Upper lobe of left lung (tissue), 6 donors: ENCODE data around the gene UBE2J2. TPM values are rescaled to one million over a fixed set of nuclear protein-coding genes. Genes with fewer than 3 reads are reported as not detected.

Source experiments
- ATAC-seq, 2 donors: fragments of 200-7000 bp; cut with Tn5 transposase; one replicate each; pipeline ENCODE4 v1.9.1; 2022; ENCODE audit warnings: mild to moderate bottlenecking in 2 of 2, moderate library complexity in 2 of 2; ENCODE audit not compliant: low FRiP score in 2 of 2
- DNase-seq, 2 donors: peaks; one replicate each; pipeline ENCODE4 v3.0.0-alpha.2; 2019 to 2020
- H3K27ac ChIP-seq, 4 donors: fragments of 200-600 bp; sonication (generic); one replicate each; pipeline ENCODE4 v1.5.1; 2016 to 2019
- H3K27me3 ChIP-seq, 4 donors: fragments of 200-600 bp; sonication (generic); one replicate each; pipeline ENCODE4 v1.5.1; 2017 to 2019
- H3K36me3 ChIP-seq, 4 donors: fragments of 200-600 bp; sonication (generic); one replicate each; pipeline ENCODE4 v1.5.1; 2016 to 2019
- H3K4me1 ChIP-seq, 4 donors: fragments of 200-600 bp; sonication (generic); one replicate each; pipeline ENCODE4 v1.5.1; 2018 to 2019
- H3K4me3 ChIP-seq, 4 donors: fragments of 200-600 bp; sonication (generic); one replicate each; pipeline ENCODE4 v1.5.1; 2017 to 2019; ENCODE audit warnings: mild to moderate bottlenecking in 2 of 4, moderate library complexity in 1 of 4
- H3K9me3 ChIP-seq, 4 donors: fragments of 200-600 bp; sonication (generic); one replicate each; pipeline ENCODE4 v1.5.1; 2018 to 2019
- CTCF ChIP-seq, 6 experiments: fragments of 450-650 bp in 4 of 6; fragments of 200-600 bp in 2 of 6; sonication (generic) in 2 of 6; IDR thresholded peaks; one replicate each; pipeline ENCODE4 v1.5.1; 2016 to 2019; ENCODE audit warnings: antibody characterized with exemption in 6 of 6
- EP300 ChIP-seq, 4 donors: sonication (generic); formaldehyde crosslinking; IDR thresholded peaks; one replicate each; pipeline ENCODE4 v1.5.1; 2017; ENCODE audit warnings: antibody characterized with exemption in 4 of 4, control low read depth in 2 of 4
- POLR2A ChIP-seq, 4 donors: fragments of 450-650 bp; IDR thresholded peaks; one replicate each; pipeline ENCODE4 v1.5.1; 2016 to 2017; ENCODE audit warnings: antibody characterized with exemption in 4 of 4, mild to moderate bottlenecking in 2 of 4
- POLR2AphosphoS5 ChIP-seq, 2 donors: sonication (generic); formaldehyde crosslinking; IDR thresholded peaks; one replicate each; pipeline ENCODE4 v1.5.1; 2017; ENCODE audit warnings: antibody characterized with exemption in 2 of 2
- WGBS, 2 donors: methylation state at CpG; one replicate each; pipeline ENCODE4 v1.1.5; 2017 to 2018; 5-methylcytosine and 5-hydroxymethylcytosine counted together
- total RNA-seq, 6 donors: library from RNA; depleted of rRNA in 4 of 6; stranded (reverse); fragments of >200 nt in 4 of 6; gene quantifications; one replicate each; pipeline versions ENCODE4 v1.1.0 to v1.2.1, GENCODE V29; 2016 to 2021
- donor health status: DM: no; HTN: no; CAD: no; lungs with moderate emphysema.
- donor health status: DM: no; HTN: yes; CAD: no; lungs with severe emphysema.

The UBE2J2 gene
- total RNA-seq, 6 donors from 2014 or later: 41.5 to 88.0 (median 50.5) TPM

GRCh38 chr1:1225913-1226312 lies 47.7 kb downstream of the UBE2J2 start:
- DNase-seq: no peak
- 92 to 94% methylated on average over 17 to 18 of the region's 18 CpGs for WGBS, 2 donors
- Histone ChIP-seq H3K4me3 (no peak overlapping the region), H3K36me3 (peaks cover 30 to 79% (median 69%) of the 10 kb centered on the region in 4 donors), H3K27me3 (no peaks in the 10 kb centered on the region), H3K27ac (no peak overlapping the region), H3K9me3 (no peaks in the 10 kb centered on the region), H3K4me1 (peaks cover 15 to 25% (median 16%) of the 10 kb centered on the region in 4 donors)
- ATAC-seq: no peak
- TF ChIP-seq EP300 (IDR thresholded peaks at IDR 0.05) (no peak), CTCF (IDR thresholded peaks at IDR 0.05) (no peak), POLR2AphosphoS5 (IDR thresholded peaks at IDR 0.05) (no peak), POLR2A (IDR thresholded peaks at IDR 0.05) (no peak)

GRCh38 chr1:1225238-1225845 lies 48.3 kb downstream of the UBE2J2 start:
- H3K36me3 ChIP-seq: peaks cover 35 to 85% (median 74%) of the 10 kb centered on the region in 4 donors
- 93 to 94% methylated on average over 21 to 29 of the region's 34 CpGs for WGBS, 2 donors
- H3K4me3 ChIP-seq: no peak overlapping the region
- TF ChIP-seq POLR2A (IDR thresholded peaks at IDR 0.05): no peak
- no peaks in the 10 kb centered on the region for H3K27me3 ChIP-seq
- no peak overlapping the region for H3K27ac ChIP-seq
- peak in 1 of 2 donors; percentile 1 for ATAC-seq
- DNase-seq: peak in 1 of 2 donors; percentile 71
- peaks cover 10 to 19% (median 11%) of the 10 kb centered on the region in 4 donors for H3K4me1 ChIP-seq
- H3K9me3 ChIP-seq: no peaks in the 10 kb centered on the region

- Histone ChIP-seq H3K4me3 (no peak overlapping the region), H3K27me3 (no peaks in the 10 kb centered on the region), H3K4me1 (peaks cover 0 to 5% (median 0%) of the 10 kb centered on the region in 4 donors), H3K9me3 (no peaks in the 10 kb centered on the region), H3K27ac (no peak overlapping the region), H3K36me3 (peaks cover 38 to 98% (median 84%) of the 10 kb centered on the region in 4 donors)
- TF ChIP-seq POLR2AphosphoS5 (IDR thresholded peaks at IDR 0.05) (no peak), EP300 (IDR thresholded peaks at IDR 0.05) (no peak), POLR2A (IDR thresholded peaks at IDR 0.05) (no peak), CTCF (IDR thresholded peaks at IDR 0.05) (no peak)
- DNase-seq (no peak), ATAC-seq (no peak)
- 94 to 95% methylated on average over 10 to 21 of the region's 21 CpGs for WGBS, 2 donors
Measured at GRCh38 chr1:1223891-1224290, 49.8 kb downstream of the UBE2J2 start.

- Histone ChIP-seq H3K36me3 (peaks cover 35 to 98% (median 85%) of the 10 kb centered on the region in 4 donors), H3K9me3 (no peaks in the 10 kb centered on the region), H3K27me3 (no peaks in the 10 kb centered on the region), H3K27ac (no peak overlapping the region), H3K4me1 (peaks cover 0 to 5% (median 0%) of the 10 kb centered on the region in 4 donors), H3K4me3 (no peak overlapping the region)
- DNase-seq: no peak
- WGBS, 2 donors: 92 to 97% methylated on average over 4 to 15 of the region's 15 CpGs
- TF ChIP-seq POLR2AphosphoS5 (IDR thresholded peaks at IDR 0.05): no peak
- no peak for TF ChIP-seq POLR2A (IDR thresholded peaks at IDR 0.05)
- no peak for TF ChIP-seq CTCF (IDR thresholded peaks at IDR 0.05)
- TF ChIP-seq EP300 (IDR thresholded peaks at IDR 0.05): no peak
- no peak for ATAC-seq
Measured at GRCh38 chr1:1223321-1223720, 50.3 kb downstream of the UBE2J2 start.

GRCh38 chr1:1222575-1223225 lies 51.0 kb downstream of the UBE2J2 start:
- no peak overlapping the region for H3K27ac ChIP-seq
- peaks cover 33 to 98% (median 85%) of the 10 kb centered on the region in 4 donors for H3K36me3 ChIP-seq
- TF ChIP-seq CTCF (IDR thresholded peaks at IDR 0.05): no peak
- TF ChIP-seq EP300 (IDR thresholded peaks at IDR 0.05): no peak
- TF ChIP-seq POLR2A (IDR thresholded peaks at IDR 0.05): no peak
- TF ChIP-seq POLR2AphosphoS5 (IDR thresholded peaks at IDR 0.05): no peak
- H3K27me3 ChIP-seq: no peaks in the 10 kb centered on the region
- WGBS, 2 donors: 98% methylated on average over 37 to 41 of the region's 44 CpGs
- ATAC-seq (no peak), DNase-seq (no peak)
- peaks cover 0 to 5% (median 0%) of the 10 kb centered on the region in 4 donors for H3K4me1 ChIP-seq
- H3K4me3 ChIP-seq: no peak overlapping the region
- H3K9me3 ChIP-seq: no peaks in the 10 kb centered on the region
